GM21825 (cell line): ENCODE measurements around the gene CATSPERE.

Source experiments
- ATAC-seq: cut with Tn5 transposase; IDR thresholded peaks from one replicate; pipeline ENCODE4 v1.9.1; 2021; ENCODE audit warnings: mild to moderate bottlenecking, moderate library complexity; ENCODE audit not compliant: unreplicated experiment

CATSPERE gene

GRCh38 chr1:244461245-244462071, at the start of gene CATSPERE:
Gene CATSPERE, plus strand, starts transcription at chr1:244461273. Its CDS starts 157 bp downstream, at chr1:244461430.
- ATAC-seq, result peak; percentile 99

- no peak for ATAC-seq
Observed at GRCh38 chr1:244412176-244412575, 48.9 kb upstream of the CATSPERE start.

- no peak for ATAC-seq
Observed at GRCh38 chr1:244413736-244414135, 47.3 kb upstream of the CATSPERE start.

- ATAC-seq, result no peak
Observed at GRCh38 chr1:244414543-244414942, 46.5 kb upstream of the CATSPERE start.

- no peak for ATAC-seq
Observed at GRCh38 chr1:244419024-244419423, 42.0 kb upstream of the CATSPERE start.

- ATAC-seq, result no peak
Observed at GRCh38 chr1:244422174-244422573, 38.9 kb upstream of the CATSPERE start.

GRCh38 chr1:244424649-244425334, 36.3 kb upstream of the CATSPERE start:
- no peak for ATAC-seq

GRCh38 chr1:244427647-244428046, 33.4 kb upstream of the CATSPERE start:
- ATAC-seq, result no peak

- ATAC-seq, result no peak
Observed at GRCh38 chr1:244429818-244430217, 31.3 kb upstream of the CATSPERE start.

- no peak for ATAC-seq
Observed at GRCh38 chr1:244431166-244431565, 29.9 kb upstream of the CATSPERE start.

GRCh38 chr1:244435562-244436205, 25.4 kb upstream of the CATSPERE start:
- ATAC-seq, result no peak

- ATAC-seq, result no peak
Observed at GRCh38 chr1:244436336-244437085, 24.6 kb upstream of the CATSPERE start.

GRCh38 chr1:244437086-244437468, 24.0 kb upstream of the CATSPERE start:
- ATAC-seq, result no peak

- no peak for ATAC-seq
Observed at GRCh38 chr1:244439391-244440032, 21.6 kb upstream of the CATSPERE start.

- ATAC-seq, result no peak
Observed at GRCh38 chr1:244442850-244443249, 18.2 kb upstream of the CATSPERE start.

- no peak for ATAC-seq
Observed at GRCh38 chr1:244444854-244445253, 16.2 kb upstream of the CATSPERE start.

GRCh38 chr1:244445320-244446181, 15.5 kb upstream of the CATSPERE start:
- ATAC-seq, result no peak

- ATAC-seq, result no peak
Observed at GRCh38 chr1:244447024-244447423, 14.0 kb upstream of the CATSPERE start.

GRCh38 chr1:244447552-244447951, 13.5 kb upstream of the CATSPERE start:
- ATAC-seq, result no peak
